HepG2 (cell line): ENCODE results near the gene UPB1. TPM values are rescaled to one million over a fixed set of nuclear protein-coding genes. Genes with fewer than 3 reads are reported as not detected.

Source experiments
- ATAC-seq: fragments of 200-7000 bp; cut with Tn5 transposase; 3 replicates; pipeline ENCODE4 v1.9.1; 2020; ENCODE audit warnings: mild to moderate bottlenecking, moderate library complexity
- BruUV-seq: library from RNA; stranded (reverse); fragments of 400-500 nt; replicated peaks from 2 replicates; lab custom pipeline; 2021; lab: Mats Ljungman, UMichigan
- CTCF ChIA-PET: fragments of 300-600 bp; formaldehyde crosslinking; extraction: SDS; loops from one replicate; lab custom pipeline; 2021; ENCODE audit warnings: low total read pairs, inconsistent platforms, low intra/inter-chr PET ratio; lab: Yijun Ruan, JAX
- POLR2A ChIA-PET: fragments of 350-600 bp; sonication (Branson Sonifier 250); formaldehyde crosslinking; loops from one replicate; lab custom pipeline; 2020; ENCODE audit warnings: antibody characterized with exemption, inconsistent platforms; lab: Yijun Ruan, JAX
- DNase-seq: peaks from one replicate; pipeline ENCODE4 v3.0.0-alpha.2; 2015; ENCODE audit warnings: low spot score
- FAIRE-seq: peaks from 3 replicates; lab custom pipeline; 2011; peaks lifted over from hg19 to GRCh38; lab: Jason Lieb, UNC
- H2AFZ ChIP-seq: one replicate; pipeline ENCODE4 v1.6.1; 2011; ENCODE audit warnings: low read length, inconsistent platforms
- H3K27ac ChIP-seq: fragments of 300-600 bp; 3 replicates; pipeline ENCODE4 v1.8.0; 2011; ENCODE audit warnings: mixed run types, mild to moderate bottlenecking, mixed read lengths, low read length, inconsistent platforms; ENCODE audit not compliant: insufficient read depth; ENCODE audit errors: extremely low read length
- H3K27me3 ChIP-seq, 2 experiments: fragments of 200-600 bp in 1 of 2; 2 replicates in 1 of 2; 3 replicates in 1 of 2; pipeline versions ENCODE4 v1.6.0 to v1.8.0; 2011; ENCODE audit warnings: low read length in 2 of 2, mild to moderate bottlenecking in 2 of 2, moderate library complexity in 2 of 2, inconsistent platforms in 1 of 2; ENCODE audit not compliant: insufficient read depth in 2 of 2, control insufficient read depth in 1 of 2
- H3K36me3 ChIP-seq, 2 experiments: fragments of 200-600 bp in 1 of 2; replicated peaks in 1 of 2; 2 replicates in 1 of 2; 3 replicates in 1 of 2; pipeline versions ENCODE4 v1.5.1 to v1.8.0; 2011; ENCODE audit warnings: low read length in 2 of 2, inconsistent platforms in 1 of 2; ENCODE audit not compliant: insufficient read depth in 2 of 2, control insufficient read depth in 1 of 2
- H3K4me1 ChIP-seq: 2 replicates; pipeline ENCODE4 v1.5.1; 2012; ENCODE audit warnings: low read length, inconsistent platforms; ENCODE audit not compliant: insufficient read depth
- H3K4me2 ChIP-seq: 2 replicates; pipeline ENCODE4 v1.6.0; 2011; ENCODE audit warnings: low read depth, low read length, inconsistent platforms
- H3K4me3 ChIP-seq, 3 experiments: fragments of 200-600 bp in 1 of 3; sonication (generic), shearing (Covaris generic) in 1 of 3; replicated peaks in 1 of 3; 2 replicates each; pipeline ENCODE4 v1.5.1; 2011 to 2016; ENCODE audit warnings: low read length in 3 of 3, inconsistent platforms in 2 of 3, low read depth in 2 of 3, mild to moderate bottlenecking in 2 of 3, control low read depth in 1 of 3, mixed read lengths in 1 of 3; ENCODE audit not compliant: insufficient read depth in 1 of 3
- H3K79me2 ChIP-seq: one replicate; pipeline ENCODE4 v1.6.1; 2011; ENCODE audit warnings: low read length, inconsistent platforms; ENCODE audit not compliant: insufficient read depth
- H3K9ac ChIP-seq: 2 replicates; pipeline ENCODE4 v1.6.0; 2011; ENCODE audit warnings: mild to moderate bottlenecking, low read depth, low read length, inconsistent platforms; ENCODE audit not compliant: insufficient read depth
- H3K9me3 ChIP-seq: 2 replicates; pipeline ENCODE4 v1.5.1; 2012; ENCODE audit warnings: mild to moderate bottlenecking, low read length
- H4K20me1 ChIP-seq: 2 replicates; pipeline ENCODE4 v1.6.0; 2011; ENCODE audit warnings: inconsistent platforms, mild to moderate bottlenecking, low read length, moderate library complexity; ENCODE audit not compliant: insufficient read depth
- ATM ChIP-seq: fragments of 450-650 bp; IDR thresholded peaks from 2 replicates; pipeline ENCODE4 v1.7.1; 2017; ENCODE audit warnings: mild to moderate bottlenecking, borderline replicate concordance
- ATRX ChIP-seq: sonication (generic); formaldehyde crosslinking; IDR thresholded peaks from 2 replicates; pipeline ENCODE4 v1.4.0; 2020; ENCODE audit warnings: missing genetic modification reagents, borderline replicate concordance
- CHD2 ChIP-seq: IDR thresholded peaks from 2 replicates; pipeline ENCODE4 v1.6.1; 2011; ENCODE audit warnings: low read depth, low read length, improper control_type of control experiment
- ELF4 ChIP-seq: sonication (generic); formaldehyde crosslinking; IDR thresholded peaks from 2 replicates; pipeline ENCODE4 v1.5.0; 2020; ENCODE audit warnings: missing genetic modification reagents, mild to moderate bottlenecking, moderate library complexity, borderline replicate concordance
- FOXJ3 ChIP-seq: sonication (generic); formaldehyde crosslinking; IDR thresholded peaks from 2 replicates; pipeline ENCODE4 v1.4.0; 2020; ENCODE audit warnings: missing genetic modification reagents, mild to moderate bottlenecking, borderline replicate concordance
- KMT2B ChIP-seq: IDR thresholded peaks from 2 replicates; pipeline ENCODE4 v1.6.1; 2016; ENCODE audit warnings: missing genetic modification reagents, missing compliant biosample characterization
- SAFB2 ChIP-seq: sonication (generic); formaldehyde crosslinking; IDR thresholded peaks from 2 replicates; pipeline ENCODE4 v1.5.1; 2020; ENCODE audit warnings: missing genetic modification reagents, low read depth, mild to moderate bottlenecking, borderline replicate concordance
- TBX3 ChIP-seq: fragments of 450-650 bp; IDR thresholded peaks from 2 replicates; pipeline ENCODE4 v1.6.1; 2017; ENCODE audit warnings: antibody characterized with exemption, mild to moderate bottlenecking, inconsistent platforms, borderline replicate concordance
- YEATS4 ChIP-seq: sonication (generic); formaldehyde crosslinking; IDR thresholded peaks from 2 replicates; pipeline ENCODE4 v1.4.0; 2020; ENCODE audit warnings: missing genetic modification reagents, borderline replicate concordance
- ZFP36L1 ChIP-seq: sonication (generic); formaldehyde crosslinking; IDR thresholded peaks from 2 replicates; pipeline ENCODE4 v1.8.0; 2022; ENCODE audit warnings: mild to moderate bottlenecking, missing genetic modification reagents, moderate library complexity
- ZFYVE20 ChIP-seq: sonication (generic); formaldehyde crosslinking; IDR thresholded peaks from 2 replicates; pipeline ENCODE4 v1.8.0; 2023; ENCODE audit warnings: low read depth, mild to moderate bottlenecking, moderate library complexity, missing genetic modification reagents, borderline replicate concordance
- ZNF3 ChIP-seq: IDR thresholded peaks from 2 replicates; pipeline ENCODE4 v1.7.0; 2017; ENCODE audit warnings: inconsistent platforms
- ZNF564 ChIP-seq: sonication (generic); formaldehyde crosslinking; IDR thresholded peaks from 2 replicates; pipeline ENCODE4 v1.8.1; 2023; ENCODE audit warnings: mild to moderate bottlenecking, missing genetic modification reagents
- ZNF652 ChIP-seq: IDR thresholded peaks from 2 replicates; pipeline ENCODE4 v1.6.1; 2016; ENCODE audit warnings: low read depth, borderline replicate concordance
- ZNF703 ChIP-seq: sonication (generic); formaldehyde crosslinking; IDR thresholded peaks from 2 replicates; pipeline ENCODE4 v1.5.1; 2020; ENCODE audit warnings: missing genetic modification reagents, mild to moderate bottlenecking, moderate library complexity, borderline replicate concordance
- ZNF747 ChIP-seq: sonication (generic); formaldehyde crosslinking; IDR thresholded peaks from 2 replicates; pipeline ENCODE4 v1.8.1; 2023; ENCODE audit warnings: missing genetic modification reagents, mild to moderate bottlenecking, borderline replicate concordance
- ZNF879 ChIP-seq: sonication (generic); formaldehyde crosslinking; IDR thresholded peaks from 2 replicates; pipeline ENCODE4 v1.8.1; 2023; ENCODE audit warnings: missing genetic modification reagents
- WGBS: methylation state at CpG from one replicate; pipeline ENCODE4 v1.1.6; 2017; ENCODE audit warnings: low lambda C conversion rate; 5-methylcytosine and 5-hydroxymethylcytosine counted together
- in situ Hi-C: cut with HindIII; loops from 2 replicates; pipeline ENCODE4 v1.10.0; 2017; ENCODE audit warnings: low pct_unique_long_range_greater_than_20kb; ENCODE audit not compliant: extremely low pct_ligation_motif_present
- intact Hi-C: fragments of 100-400 bp; cut with micrococcal nuclease; formaldehyde crosslinking; loops from one replicate; pipeline ENCODE4 v1.10.0; 2022; ENCODE audit not compliant: unreplicated experiment
- polyA plus RNA-seq, 8 experiments: library from polyadenylated mRNA; depleted of rRNA in 3 of 8; stranded (reverse) in 7 of 8; unstranded in 1 of 8; fragments of >200 nt; fragmentation: Illumina TruSeq in 4 of 8; extraction: Trizol in 4 of 8; gene quantifications; 2 replicates each; pipeline versions ENCODE4 v1.2.1 to v1.2.3, GENCODE V29; 2011 to 2016; ENCODE audit warnings: low read depth in 4 of 8, missing spikeins in 1 of 8, mixed read lengths in 1 of 8; ENCODE audit not compliant: insufficient read depth in 1 of 8
- total RNA-seq, 5 experiments: library from RNA; depleted of rRNA; stranded (reverse); fragments of >200 nt; fragmentation: Illumina TruSeq; extraction: Trizol; gene quantifications; 2 replicates each; pipeline ENCODE4 v1.2.3, GENCODE V29; 2016; ENCODE audit warnings: low read depth in 1 of 5
- TF ChIP-seq, protein P1 (sequence below): IDR thresholded peaks from 2 replicates; pipeline ENCODE4 v1.6.1; 2016; ENCODE audit warnings: missing genetic modification reagents, missing compliant biosample characterization
- TF ChIP-seq, protein P2 (sequence below): sonication (generic); formaldehyde crosslinking; IDR thresholded peaks from 2 replicates; pipeline ENCODE4 v1.4.0; 2020; ENCODE audit warnings: missing genetic modification reagents; ENCODE audit errors: not compliant biosample characterization

Gene UPB1
- total and polyA plus RNA-seq, 2 of the 13 experiments (the other 11 are each of a cell fraction or from before 2014, with no cell fraction given), result 0.38 to 1.2 TPM

DNA sequence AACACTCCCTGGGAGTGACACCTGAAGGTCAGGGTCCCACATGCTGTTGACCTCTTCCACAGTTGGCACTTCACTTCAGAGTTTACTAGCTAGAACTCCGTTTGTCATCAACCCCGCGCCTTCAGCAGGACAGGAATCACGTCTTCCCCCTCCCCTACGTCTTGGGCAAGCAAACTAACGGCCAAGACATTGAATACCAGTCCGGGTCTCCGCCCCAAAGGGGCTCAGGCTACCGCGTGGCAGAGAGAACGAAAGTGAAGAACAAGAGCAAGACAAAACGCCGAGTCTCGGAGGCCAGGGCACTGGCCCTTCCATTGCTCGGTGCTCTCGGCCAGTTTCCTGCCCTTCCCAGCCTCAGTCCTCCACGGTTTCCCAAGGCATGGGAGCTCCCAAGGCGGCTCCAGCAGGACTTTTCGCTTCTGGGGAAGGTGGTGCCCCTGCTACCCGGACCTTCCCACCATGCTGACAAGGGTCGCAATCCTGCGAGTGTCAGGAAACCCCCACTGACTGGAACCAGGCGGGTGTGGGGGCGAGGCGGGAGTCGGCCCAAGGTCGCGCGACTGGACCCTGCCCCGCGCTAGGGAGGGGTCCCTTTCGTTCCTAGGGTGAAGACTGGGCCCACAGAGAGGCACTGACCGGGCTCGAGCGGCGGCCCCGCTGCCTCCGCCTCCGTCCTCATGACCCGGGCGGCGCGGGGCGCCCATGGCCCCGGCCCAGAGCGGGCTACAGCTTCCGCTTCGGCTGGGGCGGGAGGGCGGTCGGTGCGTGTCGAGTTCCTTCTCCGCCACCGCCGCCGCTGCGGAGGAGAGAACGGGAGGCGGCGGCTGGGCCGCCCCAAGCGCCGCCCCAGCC lies 59.4 kb downstream of the UPB1 start, which contains the start of gene GUCD1 (continued):
- TF ChIP-seq ATM, result no peak

DNA sequence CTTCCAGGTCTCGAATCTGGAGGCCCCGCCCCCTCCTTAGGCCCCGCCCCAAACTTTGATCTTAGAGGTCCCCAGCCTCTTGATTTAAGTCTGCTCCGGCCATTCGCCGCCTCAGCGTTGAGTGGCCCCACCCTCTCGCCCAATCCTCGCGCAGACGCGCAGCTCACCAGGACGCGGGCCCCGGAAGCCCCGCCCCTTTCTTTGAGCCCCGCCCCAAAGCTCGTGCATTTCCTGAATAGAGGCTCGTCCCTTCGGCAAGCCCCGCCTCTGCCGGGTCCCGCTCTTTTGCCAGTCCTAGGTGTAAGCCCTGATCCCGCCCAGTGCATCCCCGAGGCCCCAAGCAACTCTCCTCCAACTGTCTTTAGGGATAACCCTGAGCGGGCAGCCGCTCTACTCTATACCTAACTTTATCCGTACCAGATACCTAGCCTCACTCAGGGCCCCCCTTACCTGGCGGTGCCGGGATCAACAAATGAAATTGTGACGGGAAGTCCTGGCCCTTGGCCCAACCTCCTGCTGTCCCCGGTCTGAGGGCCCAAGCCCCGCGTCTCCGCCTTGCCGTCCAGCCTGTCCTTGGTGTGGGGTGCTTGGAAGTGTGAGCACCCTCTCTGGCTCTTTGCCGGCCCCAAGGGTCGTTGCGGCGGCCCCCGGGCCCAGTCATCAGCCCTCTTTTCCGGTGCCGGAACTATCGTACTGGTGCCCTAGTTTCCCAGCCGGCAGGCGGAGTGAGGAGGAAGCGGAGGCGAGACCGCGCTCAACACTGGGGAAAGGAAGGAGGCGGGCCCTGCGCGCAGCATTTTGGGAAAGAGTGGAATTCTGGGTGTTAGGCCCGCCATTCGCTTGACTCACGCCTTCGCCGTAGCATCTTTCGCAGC lies 60.3 kb downstream of the UPB1 start, which contains the start of gene SNRPD3:
Gene SNRPD3 (plus strand): TSS at position 835 of the 875 bp plus-strand sequence. CDS start 1,676 bp downstream, outside the sequence.
- Histone ChIP-seq H3K36me3 (peaks cover 16 to 23% of the 10 kb centered on the region in 2 experiments), H3K9me3 (no peaks in the 10 kb centered on the region), H3K4me2 (peak within 1 kb of the TSS; percentile 99), H3K4me3 (peak within 1 kb of the TSS; percentile 89 to 97 (median 91)), H3K27me3 (no peaks in the 10 kb centered on the region; a peak in 1 of 5 replicates), H3K9ac (peak within 1 kb of the TSS; percentile 98), H2AFZ (no peak within 1 kb of the TSS), H3K27ac (peak within 1 kb of the TSS; percentile 93), H3K79me2 (peaks cover 79% of the 10 kb centered on the region), H3K4me1 (peaks cover 71% of the 10 kb centered on the region), H4K20me1 (peaks cover 16% of the 10 kb centered on the region)
- DNase-seq, result peak; percentile 96
- intact Hi-C loops (no loop called here), in situ Hi-C loops (loop anchor here (5.0 kb wide), 1 partner anchor 37 kb away; the partner anchor contains the start of gene LRRC75B)
- BruUV-seq, result no TSS peak
- CTCF ChIA-PET, result no interaction called here
- POLR2A ChIA-PET, result interaction anchor here (0.7 to 9.3 kb wide), 21 partner anchors 9 to 1376 kb away, joined by 3 to 138 read pairs (median 5); partner anchors contain the start of genes GGT1, LRRC75B, MIF and SUSD2
- FAIRE-seq, result peak; percentile 56
- ATAC-seq, result peak; percentile 82
- under 1% methylated on average over 37 of the region's 59 CpGs for WGBS
- TF ChIP-seq FOXJ3 (CRISPR knock-in tag), result peak; percentile 66; the same call in 1 of the 2 replicates
- 0 out of 2 replicates have a peak, but pooled peaks have one; percentile 39 for TF ChIP-seq ZFP36L1 (CRISPR knock-in tag)
- peak; percentile 89 for TF ChIP-seq YEATS4
- peak; percentile 90 for TF ChIP-seq ELF4 (CRISPR knock-in tag)
- TF ChIP-seq ZNF3 (CRISPR knock-in tag), result peak; percentile 30; the same call in 1 of the 2 replicates
- TF ChIP-seq TBX3, result 0 out of 2 replicates have a peak, but pooled peaks have one; percentile 35
- peak; percentile 66; the same call in 1 of the 2 replicates for TF ChIP-seq ZNF652 (CRISPR knock-in tag)
- peak; percentile 85; the same call in 1 of the 2 replicates for TF ChIP-seq SAFB2
- peak; percentile 13 for TF ChIP-seq ZNF879
- TF ChIP-seq ATRX, result no peak
- TF ChIP-seq, protein P1, sequence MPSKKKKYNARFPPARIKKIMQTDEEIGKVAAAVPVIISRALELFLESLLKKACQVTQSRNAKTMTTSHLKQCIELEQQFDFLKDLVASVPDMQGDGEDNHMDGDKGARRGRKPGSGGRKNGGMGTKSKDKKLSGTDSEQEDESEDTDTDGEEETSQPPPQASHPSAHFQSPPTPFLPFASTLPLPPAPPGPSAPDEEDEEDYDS (CRISPR knock-in tag), result 0 out of 2 replicates have a peak, but pooled peaks have one; percentile 40
- TF ChIP-seq ZNF703 (CRISPR knock-in tag), result peak; percentile 73; the same call in 1 of the 2 replicates
- TF ChIP-seq ZFYVE20 (CRISPR knock-in tag), result 0 out of 2 replicates have a peak, but pooled peaks have one; percentile 51
- TF ChIP-seq CHD2, result no peak; the same call in 1 of the 2 replicates
- no peak; the same call in 1 of the 2 replicates for TF ChIP-seq ZNF564
- TF ChIP-seq, protein P2, sequence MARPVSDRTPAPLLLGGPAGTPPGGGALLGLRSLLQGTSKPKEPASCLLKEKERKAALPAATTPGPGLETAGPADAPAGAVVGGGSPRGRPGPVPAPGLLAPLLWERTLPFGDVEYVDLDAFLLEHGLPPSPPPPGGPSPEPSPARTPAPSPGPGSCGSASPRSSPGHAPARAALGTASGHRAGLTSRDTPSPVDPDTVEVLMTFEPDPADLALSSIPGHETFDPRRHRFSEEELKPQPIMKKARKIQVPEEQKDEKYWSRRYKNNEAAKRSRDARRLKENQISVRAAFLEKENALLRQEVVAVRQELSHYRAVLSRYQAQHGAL (CRISPR knock-in tag), result peak; percentile 56
- TF ChIP-seq ZNF747 (CRISPR knock-in tag), result peak; percentile 41; the same call in 1 of the 2 replicates
- TF ChIP-seq KMT2B (CRISPR knock-in tag), result peak; percentile 95
